ENCODE measurements around the gene SDC1.

Gene SDC1

DNA sequence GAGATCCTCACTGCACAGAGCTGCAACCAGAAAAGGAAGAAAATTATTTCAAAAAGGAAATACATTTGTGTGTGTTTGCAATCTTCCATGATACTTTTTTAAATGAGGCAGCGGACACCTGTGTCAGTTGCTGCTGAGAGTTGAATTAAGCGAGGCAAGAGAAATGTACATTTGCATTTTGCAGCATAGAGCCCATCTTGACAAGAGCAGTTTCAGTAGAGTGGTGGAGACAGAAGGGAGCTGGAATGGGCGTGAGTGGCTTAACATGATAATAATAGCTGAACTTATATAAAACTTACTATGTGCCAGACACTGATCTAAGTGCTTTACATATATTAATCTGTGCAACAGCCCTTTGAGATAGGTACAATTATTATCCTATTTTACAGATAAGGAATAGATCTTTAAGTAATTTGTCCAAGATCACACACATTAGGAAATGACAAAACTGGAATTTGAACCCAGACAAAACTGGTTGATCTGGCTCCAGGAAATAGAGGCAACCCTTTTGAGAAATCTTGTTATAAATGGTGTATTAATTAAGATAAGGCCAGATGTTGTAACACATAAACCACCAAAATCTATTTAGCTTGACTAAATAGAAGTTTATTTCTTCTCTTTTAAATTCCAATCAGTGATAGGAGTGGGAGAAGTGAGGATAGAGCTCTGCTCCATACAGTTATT lies 68.7 kb downstream of the SDC1 start:
- in situ Hi-C loops (cut with MboI; ENCODE audit: low sequenced_read_pairs) = no loop called here

DNA sequence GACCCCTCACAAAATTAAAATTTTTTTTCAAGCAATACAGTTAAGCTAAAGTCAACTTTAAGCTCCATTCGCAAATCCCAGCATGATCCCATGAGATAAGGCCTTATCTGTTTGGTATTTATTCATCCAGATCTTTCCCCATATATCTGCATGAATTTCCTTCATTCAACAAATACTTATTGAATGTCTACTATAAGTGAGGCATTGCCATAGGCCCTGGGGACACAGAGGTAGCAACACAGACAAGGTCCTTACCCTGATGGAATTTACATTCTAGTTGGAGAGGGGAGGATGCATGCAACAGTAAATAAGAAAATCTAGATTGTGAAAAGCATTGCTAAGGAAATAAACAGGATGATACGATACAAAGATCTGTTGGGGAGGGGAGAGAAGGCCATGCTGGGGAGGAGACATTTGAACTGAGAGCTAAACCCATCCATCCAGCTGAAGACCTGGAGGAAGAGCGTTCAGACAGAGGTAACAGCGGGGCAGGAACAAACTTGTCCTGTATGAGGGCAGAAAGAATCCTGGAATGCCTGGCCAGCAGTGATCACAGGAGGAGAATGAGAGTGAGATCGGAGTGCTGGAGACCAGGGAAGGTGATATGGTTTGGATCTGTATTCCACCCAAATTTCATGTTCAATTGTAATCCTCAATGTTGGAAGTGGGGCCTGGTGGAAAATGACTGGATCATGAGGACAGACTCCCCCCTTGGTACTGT lies 71.6 kb downstream of the SDC1 start:
- in situ Hi-C loops (cut with MboI; ENCODE audit: low sequenced_read_pairs) = no loop called here

DNA sequence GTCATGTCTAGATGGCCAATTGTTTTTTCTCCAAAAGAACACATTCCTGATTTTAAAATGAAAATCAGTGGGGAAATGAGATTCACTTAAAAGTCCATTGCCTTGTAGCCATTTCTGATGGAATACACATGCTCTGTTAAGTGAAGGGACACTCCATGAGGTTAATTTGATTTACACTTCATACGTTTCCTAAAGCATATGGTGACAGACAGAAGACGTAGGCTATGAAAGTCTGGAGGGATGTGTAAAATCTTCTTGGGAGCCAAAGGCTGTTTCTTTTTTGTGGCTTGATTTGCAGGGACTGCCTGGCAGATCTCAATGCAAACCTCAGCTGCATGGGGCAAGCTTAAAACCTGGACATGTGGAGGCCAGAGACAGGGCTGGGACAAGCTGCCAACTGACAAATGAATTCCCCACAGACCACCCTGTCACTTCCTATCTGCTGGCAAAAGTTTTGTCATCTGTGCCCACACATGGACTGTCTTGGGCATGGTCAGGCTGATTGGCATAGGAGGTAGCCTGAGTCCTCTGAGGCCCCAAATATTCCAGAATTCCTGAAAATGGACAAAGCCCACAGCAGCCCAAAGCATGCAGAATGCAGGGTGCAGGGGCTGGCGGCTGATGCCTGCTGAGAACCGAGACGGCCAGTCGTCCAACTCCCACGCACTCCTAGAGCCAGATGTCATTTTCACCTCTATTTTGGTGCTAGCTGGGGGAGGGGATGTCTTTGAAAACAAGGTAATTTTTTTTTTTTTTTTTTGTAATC lies 73.9 kb downstream of the SDC1 start:
- in situ Hi-C loops (cut with MboI; ENCODE audit: low sequenced_read_pairs) = no loop called here

All from HL-60/S4 treated with phorbol 12-myristate 13-acetate at 8.2 ng/mL for 4 days and 3 days (cell line).